ENCODE results near the gene TENM3.

The TENM3 gene

GRCh38 chr4:182548156-182548555 is 305.0 kb downstream of the TENM3 start:
- DNase-seq (ENCODE audit: low read depth): no peak
- no peak overlapping the region for H3K4me3 ChIP-seq (ENCODE audit: low read depth, low read length)
- no peak for TF ChIP-seq CTCF (IDR thresholded peaks at IDR 0.05; ENCODE audit: low read depth, low read length)
- no peak for TF ChIP-seq POLR2A (IDR thresholded peaks at IDR 0.05; ENCODE audit: extremely low read depth, insufficient read length)
- TF ChIP-seq MAX (IDR thresholded peaks at IDR 0.05; ENCODE audit: low read depth, low read length): no peak
- no peak for TF ChIP-seq MYC (IDR thresholded peaks at IDR 0.05; ENCODE audit: low read depth, low read length)

DNA sequence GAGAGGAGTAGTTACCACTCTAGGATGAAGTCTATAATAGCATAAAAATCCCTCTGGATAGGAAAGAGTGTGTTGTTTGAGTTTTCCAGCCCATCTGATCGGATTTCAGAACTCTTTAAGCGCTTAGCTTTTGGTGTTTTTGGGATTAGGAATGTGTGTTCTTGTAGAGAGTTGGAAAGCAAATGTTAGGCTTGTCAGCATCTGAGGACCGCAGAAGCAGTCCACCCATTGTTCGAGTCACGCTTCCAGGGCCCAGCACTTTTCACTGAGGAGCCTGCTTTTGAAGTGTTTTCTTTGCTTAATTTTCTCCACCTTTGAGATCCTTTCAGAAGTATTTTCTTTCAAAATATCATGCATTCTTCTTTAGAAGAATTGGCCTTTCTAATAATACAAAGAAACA is 306.2 kb downstream of the TENM3 start:
- no peak for DNase-seq (ENCODE audit: low read depth)
- TF ChIP-seq MYC (IDR thresholded peaks at IDR 0.05; ENCODE audit: low read depth, low read length) (no peak), POLR2A (IDR thresholded peaks at IDR 0.05; ENCODE audit: extremely low read depth, insufficient read length) (no peak), CTCF (IDR thresholded peaks at IDR 0.05; ENCODE audit: low read depth, low read length) (no peak), MAX (IDR thresholded peaks at IDR 0.05; ENCODE audit: low read depth, low read length) (no peak)
- no peak overlapping the region for H3K4me3 ChIP-seq (ENCODE audit: low read depth, low read length)

- no peak overlapping the region for H3K4me3 ChIP-seq (ENCODE audit: low read depth, low read length)
- DNase-seq (ENCODE audit: low read depth): no peak
- TF ChIP-seq CTCF (IDR thresholded peaks at IDR 0.05; ENCODE audit: low read depth, low read length) (no peak), POLR2A (IDR thresholded peaks at IDR 0.05; ENCODE audit: extremely low read depth, insufficient read length) (no peak), MAX (IDR thresholded peaks at IDR 0.05; ENCODE audit: low read depth, low read length) (no peak)
Observed at GRCh38 chr4:182552948-182553347, 309.7 kb downstream of the TENM3 start.

DNA sequence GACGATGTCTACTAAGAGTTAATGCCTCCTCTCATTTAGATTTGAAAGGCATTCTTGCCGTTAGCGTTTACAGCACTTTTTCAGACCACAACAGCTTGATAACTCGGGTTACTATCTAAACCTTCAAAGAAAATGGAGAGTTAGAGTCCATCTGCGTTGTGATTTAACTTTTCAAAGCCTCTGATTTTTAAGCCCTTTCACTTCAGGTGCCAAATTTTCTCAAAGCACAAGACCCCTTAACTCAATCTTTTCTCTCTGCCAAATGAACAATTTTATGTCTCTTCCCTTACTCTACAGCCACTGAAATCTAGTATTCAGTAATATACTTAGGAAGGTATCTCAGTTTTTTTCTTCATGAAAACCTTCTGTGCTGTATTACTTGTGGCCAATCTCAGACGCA is 310.5 kb downstream of the TENM3 start:
- DNase-seq (ENCODE audit: low read depth): no peak
- no peak for TF ChIP-seq MYC (IDR thresholded peaks at IDR 0.05; ENCODE audit: low read depth, low read length)
- TF ChIP-seq MAX (IDR thresholded peaks at IDR 0.05; ENCODE audit: low read depth, low read length): no peak
- TF ChIP-seq POLR2A (IDR thresholded peaks at IDR 0.05; ENCODE audit: extremely low read depth, insufficient read length): no peak
- no peak for TF ChIP-seq CTCF (IDR thresholded peaks at IDR 0.05; ENCODE audit: low read depth, low read length)
- no peak overlapping the region for H3K4me3 ChIP-seq (ENCODE audit: low read depth, low read length)

DNA sequence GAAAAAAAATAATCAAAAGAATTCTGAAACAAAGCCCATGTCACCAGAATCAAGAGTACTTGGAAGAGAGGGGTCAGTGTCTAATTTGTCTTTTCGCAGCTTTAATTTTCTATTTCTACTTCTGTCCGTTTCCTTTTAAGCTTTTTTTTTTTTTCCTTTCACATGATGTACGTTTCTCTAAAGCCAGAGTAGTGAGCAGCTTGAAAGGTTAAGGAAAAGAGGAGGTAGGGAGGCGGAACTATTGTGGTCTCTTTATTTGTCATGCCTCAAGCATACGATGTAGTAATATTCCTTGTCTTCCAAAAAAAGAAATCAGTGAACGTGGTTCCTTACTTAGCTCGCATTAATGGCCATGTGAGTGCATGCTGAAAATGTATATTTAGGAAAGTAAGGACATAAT is 311.5 kb downstream of the TENM3 start:
- TF ChIP-seq MYC (IDR thresholded peaks at IDR 0.05; ENCODE audit: low read depth, low read length) (no peak), POLR2A (IDR thresholded peaks at IDR 0.05; ENCODE audit: extremely low read depth, insufficient read length) (no peak), MAX (IDR thresholded peaks at IDR 0.05; ENCODE audit: low read depth, low read length) (no peak), CTCF (IDR thresholded peaks at IDR 0.05; ENCODE audit: low read depth, low read length) (no peak)
- no peak overlapping the region for H3K4me3 ChIP-seq (ENCODE audit: low read depth, low read length)
- DNase-seq (ENCODE audit: low read depth): no peak

GRCh38 chr4:182555997-182556418 is 312.8 kb downstream of the TENM3 start:
- no peak overlapping the region for H3K4me3 ChIP-seq (ENCODE audit: low read depth, low read length)
- no peak for DNase-seq (ENCODE audit: low read depth)
- TF ChIP-seq CTCF (IDR thresholded peaks at IDR 0.05; ENCODE audit: low read depth, low read length) (no peak), MAX (IDR thresholded peaks at IDR 0.05; ENCODE audit: low read depth, low read length) (no peak), POLR2A (IDR thresholded peaks at IDR 0.05; ENCODE audit: extremely low read depth, insufficient read length) (no peak)
